ENCODE data around the gene LSMEM2. TPM values are rescaled to one million over a fixed set of nuclear protein-coding genes. Genes with fewer than 3 reads are reported as not detected.
"Not testable (repeated sequence)": the region's sequence is repeated elsewhere in the genome, so short reads cannot be mapped to it uniquely, and the experiment has no call there.

Gene LSMEM2
- total and polyA plus RNA-seq, 2 donors = 0.11 TPM; not detected in 1

DNA sequence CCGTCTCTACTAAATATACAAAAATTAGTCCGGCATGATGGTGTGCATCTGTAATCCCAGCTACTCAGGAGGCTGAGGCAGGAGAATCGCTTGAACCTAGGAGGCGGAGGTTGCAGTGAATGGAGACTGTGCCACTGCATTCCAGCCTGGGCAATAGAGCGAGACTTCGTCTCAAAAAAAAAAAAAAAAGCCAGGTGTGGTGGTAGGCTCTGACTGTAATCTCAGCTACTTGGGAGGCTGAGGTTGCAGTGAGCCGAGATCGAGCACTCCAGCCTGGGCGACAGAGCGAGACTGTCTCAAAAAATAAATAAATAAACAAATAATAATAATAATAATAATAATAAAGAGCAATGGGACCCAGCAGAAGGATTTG lies 6.4 kb upstream of the LSMEM2 start:
- DNase-seq (ENCODE audit: low read depth in 6 of 9, low spot score in 9 of 9); H3K36me3 ChIP-seq (ENCODE audit: control insufficient read depth in 2 of 2, insufficient read depth in 2 of 2, low read length in 1 of 2); H3K27ac ChIP-seq (ENCODE audit: low read depth in 1 of 2, low read length in 1 of 2); H3K4me3 ChIP-seq (ENCODE audit: low read length in 2 of 2): not testable (repeated sequence)
- Histone ChIP-seq H3K9me3 (ENCODE audit: control insufficient read depth in 2 of 2, insufficient read depth in 1 of 2, low read length in 1 of 2) (peaks cover 0 to 23% of the 10 kb centered on the region in 2 donors), H3K27me3 (ENCODE audit: control insufficient read depth in 2 of 2, insufficient read depth in 1 of 2, low read length in 1 of 2) (peaks cover 47 to 85% of the 10 kb centered on the region in 2 donors), H3K4me1 (ENCODE audit: control insufficient read depth in 2 of 2, insufficient read depth in 2 of 2, low read length in 2 of 2) (peaks cover 0 to 20% of the 10 kb centered on the region in 2 donors)
- 82% methylated on average over 10 of the region's 10 CpGs for WGBS

GRCh38 chr3:50272911-50273688 lies 5.8 kb upstream of the LSMEM2 start:
- Histone ChIP-seq H3K9me3 (ENCODE audit: control insufficient read depth in 2 of 2, insufficient read depth in 1 of 2, low read length in 1 of 2) (peaks cover 0 to 23% of the 10 kb centered on the region in 2 donors), H3K4me1 (ENCODE audit: control insufficient read depth in 2 of 2, insufficient read depth in 2 of 2, low read length in 2 of 2) (peaks cover 0 to 20% of the 10 kb centered on the region in 2 donors), H3K36me3 (ENCODE audit: control insufficient read depth in 2 of 2, insufficient read depth in 2 of 2, low read length in 1 of 2) (no peaks in the 10 kb centered on the region), H3K27me3 (ENCODE audit: control insufficient read depth in 2 of 2, insufficient read depth in 1 of 2, low read length in 1 of 2) (peaks cover 50 to 85% of the 10 kb centered on the region in 2 donors), H3K4me3 (ENCODE audit: low read length in 2 of 2) (no peak overlapping the region), H3K27ac (ENCODE audit: low read depth in 1 of 2, low read length in 1 of 2) (no peak overlapping the region)
- 5% methylated on average over 61 of the region's 61 CpGs for WGBS
- DNase-seq (ENCODE audit: low read depth in 6 of 9, low spot score in 9 of 9) = peak in 7 of 9 donors; percentile 39 to 85 (median 73)

DNA sequence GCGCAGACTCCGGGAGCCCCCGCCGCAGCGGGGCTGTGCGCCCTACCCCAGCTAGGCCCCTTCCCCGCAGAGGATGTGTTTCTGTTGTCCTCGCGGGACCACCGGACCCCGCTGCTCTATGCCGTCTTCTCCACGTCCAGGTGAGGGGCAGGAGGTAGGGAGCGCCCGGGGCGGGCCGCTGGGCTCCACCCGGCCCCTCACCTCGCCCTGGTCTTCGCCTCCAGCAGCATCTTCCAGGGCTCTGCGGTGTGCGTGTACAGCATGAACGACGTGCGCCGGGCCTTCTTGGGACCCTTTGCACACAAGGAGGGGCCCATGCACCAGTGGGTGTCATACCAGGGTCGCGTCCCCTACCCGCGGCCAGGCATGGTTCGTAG lies 5.2 kb upstream of the LSMEM2 start:
- Histone ChIP-seq H3K27me3 (ENCODE audit: control insufficient read depth in 2 of 2, insufficient read depth in 1 of 2, low read length in 1 of 2) (peaks cover 50 to 85% of the 10 kb centered on the region in 2 donors), H3K4me3 (ENCODE audit: low read length in 2 of 2) (no peak overlapping the region), H3K9me3 (ENCODE audit: control insufficient read depth in 2 of 2, insufficient read depth in 1 of 2, low read length in 1 of 2) (peaks cover 0 to 23% of the 10 kb centered on the region in 2 donors), H3K36me3 (ENCODE audit: control insufficient read depth in 2 of 2, insufficient read depth in 2 of 2, low read length in 1 of 2) (no peaks in the 10 kb centered on the region), H3K4me1 (ENCODE audit: control insufficient read depth in 2 of 2, insufficient read depth in 2 of 2, low read length in 2 of 2) (peaks cover 0 to 20% of the 10 kb centered on the region in 2 donors), H3K27ac (ENCODE audit: low read depth in 1 of 2, low read length in 1 of 2) (no peak overlapping the region)
- WGBS = 40% methylated on average over 31 of the region's 31 CpGs
- no peak for DNase-seq (ENCODE audit: low read depth in 6 of 9, low spot score in 9 of 9)

- Histone ChIP-seq H3K4me1 (ENCODE audit: control insufficient read depth in 2 of 2, insufficient read depth in 2 of 2, low read length in 2 of 2) (peaks cover 0 to 20% of the 10 kb centered on the region in 2 donors), H3K36me3 (ENCODE audit: control insufficient read depth in 2 of 2, insufficient read depth in 2 of 2, low read length in 1 of 2) (no peaks in the 10 kb centered on the region), H3K9me3 (ENCODE audit: control insufficient read depth in 2 of 2, insufficient read depth in 1 of 2, low read length in 1 of 2) (peaks cover 0 to 23% of the 10 kb centered on the region in 2 donors), H3K4me3 (ENCODE audit: low read length in 2 of 2) (no peak overlapping the region), H3K27ac (ENCODE audit: low read depth in 1 of 2, low read length in 1 of 2) (no peak overlapping the region), H3K27me3 (ENCODE audit: control insufficient read depth in 2 of 2, insufficient read depth in 1 of 2, low read length in 1 of 2) (peaks cover 48 to 85% of the 10 kb centered on the region in 2 donors)
- DNase-seq (ENCODE audit: low read depth in 6 of 9, low spot score in 9 of 9) = peak in 2 of 9 donors; percentile 62 to 67
- 11% methylated on average over 26 of the region's 26 CpGs for WGBS
Measured at GRCh38 chr3:50274371-50275104, 4.3 kb upstream of the LSMEM2 start.

DNA sequence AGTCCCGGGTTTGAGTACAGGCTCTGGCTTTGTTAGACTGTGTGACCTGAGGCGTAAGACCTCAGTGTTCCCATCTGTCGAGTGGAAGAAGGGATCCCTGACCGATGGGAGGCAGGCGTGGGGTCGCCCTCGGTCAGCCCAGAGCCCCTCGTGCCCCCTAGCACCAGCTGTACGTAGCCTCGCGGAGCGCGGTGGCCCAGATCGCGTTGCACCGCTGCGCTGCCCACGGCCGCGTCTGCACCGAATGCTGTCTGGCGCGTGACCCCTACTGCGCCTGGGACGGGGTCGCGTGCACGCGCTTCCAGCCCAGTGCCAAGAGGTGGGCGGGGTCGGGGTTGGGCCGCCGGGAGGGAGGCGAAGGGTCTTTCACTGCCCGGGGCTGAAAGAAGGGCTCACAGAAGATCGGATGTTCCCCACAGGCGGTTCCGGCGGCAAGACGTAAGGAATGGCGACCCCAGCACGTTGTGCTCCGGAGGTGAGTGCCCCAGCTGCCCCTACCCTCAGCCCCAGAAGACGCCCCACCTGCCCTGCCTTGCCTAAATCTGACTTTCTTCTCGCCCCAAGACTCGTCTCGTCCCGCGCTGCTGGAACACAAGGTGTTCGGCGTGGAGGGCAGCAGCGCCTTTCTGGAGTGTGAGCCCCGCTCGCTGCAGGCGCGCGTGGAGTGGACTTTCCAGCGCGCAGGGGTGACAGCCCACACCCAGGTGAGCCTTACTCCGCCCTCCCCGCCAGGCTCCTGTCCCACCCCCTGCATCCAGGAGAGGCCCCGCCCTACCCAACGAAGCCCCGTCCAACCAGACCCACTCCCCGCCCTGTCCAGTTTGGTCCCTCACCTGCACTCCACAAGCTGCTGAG lies 3.5 kb upstream of the LSMEM2 start:
- Histone ChIP-seq H3K27ac (ENCODE audit: low read depth in 1 of 2, low read length in 1 of 2) (no peak overlapping the region), H3K27me3 (ENCODE audit: control insufficient read depth in 2 of 2, insufficient read depth in 1 of 2, low read length in 1 of 2) (peaks cover 48 to 77% of the 10 kb centered on the region in 2 donors), H3K4me1 (ENCODE audit: control insufficient read depth in 2 of 2, insufficient read depth in 2 of 2, low read length in 2 of 2) (peaks cover 0 to 20% of the 10 kb centered on the region in 2 donors), H3K9me3 (ENCODE audit: control insufficient read depth in 2 of 2, insufficient read depth in 1 of 2, low read length in 1 of 2) (peaks cover 0 to 23% of the 10 kb centered on the region in 2 donors), H3K4me3 (ENCODE audit: low read length in 2 of 2) (no peak overlapping the region), H3K36me3 (ENCODE audit: control insufficient read depth in 2 of 2, insufficient read depth in 2 of 2, low read length in 1 of 2) (no peaks in the 10 kb centered on the region)
- DNase-seq (ENCODE audit: low read depth in 6 of 9, low spot score in 9 of 9) = no peak
- 8% methylated on average over 65 of the region's 65 CpGs for WGBS

DNA sequence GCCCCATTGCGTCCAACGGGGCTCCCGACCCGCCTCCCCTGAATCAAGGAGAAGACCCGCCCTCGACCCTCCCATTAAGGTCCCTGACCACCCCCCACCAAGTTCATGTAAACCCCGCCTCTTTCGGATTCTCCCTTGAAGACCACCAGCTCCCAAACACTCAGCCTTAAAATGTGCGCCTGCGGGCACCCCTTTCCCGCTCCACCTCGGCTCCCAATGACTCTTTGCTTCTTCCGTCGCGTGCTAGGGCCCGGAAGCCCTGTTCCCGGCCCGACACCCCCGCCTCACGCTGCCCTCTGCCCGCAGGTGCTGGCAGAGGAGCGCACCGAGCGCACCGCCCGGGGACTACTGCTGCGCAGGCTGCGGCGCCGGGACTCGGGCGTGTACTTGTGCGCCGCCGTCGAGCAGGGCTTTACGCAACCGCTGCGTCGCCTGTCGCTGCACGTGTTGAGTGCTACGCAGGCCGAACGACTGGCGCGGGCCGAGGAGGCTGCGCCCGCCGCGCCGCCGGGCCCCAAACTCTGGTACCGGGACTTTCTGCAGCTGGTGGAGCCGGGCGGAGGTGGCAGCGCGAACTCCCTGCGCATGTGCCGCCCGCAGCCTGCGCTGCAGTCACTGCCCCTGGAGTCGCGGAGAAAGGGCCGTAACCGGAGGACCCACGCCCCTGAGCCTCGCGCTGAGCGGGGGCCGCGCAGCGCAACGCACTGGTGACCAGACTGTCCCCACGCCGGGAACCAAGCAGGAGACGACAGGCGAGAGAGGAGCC lies 2.7 kb upstream of the LSMEM2 start:
- no peaks in the 10 kb centered on the region for H3K36me3 ChIP-seq (ENCODE audit: control insufficient read depth in 2 of 2, insufficient read depth in 2 of 2, low read length in 1 of 2)
- peak in 2 of 9 donors; percentile 26 to 45 for DNase-seq (ENCODE audit: low read depth in 6 of 9, low spot score in 9 of 9)
- H3K4me3 ChIP-seq (ENCODE audit: low read length in 2 of 2) = peak overlapping the region in 1 of 2 donors; percentile 14
- peaks cover 0 to 23% of the 10 kb centered on the region in 2 donors for H3K9me3 ChIP-seq (ENCODE audit: control insufficient read depth in 2 of 2, insufficient read depth in 1 of 2, low read length in 1 of 2)
- H3K27me3 ChIP-seq (ENCODE audit: control insufficient read depth in 2 of 2, insufficient read depth in 1 of 2, low read length in 1 of 2) = peaks cover 48 to 75% of the 10 kb centered on the region in 2 donors
- H3K27ac ChIP-seq (ENCODE audit: low read depth in 1 of 2, low read length in 1 of 2) = no peak overlapping the region
- 13% methylated on average over 79 of the region's 79 CpGs for WGBS
- peaks cover 0 to 20% of the 10 kb centered on the region in 2 donors for H3K4me1 ChIP-seq (ENCODE audit: control insufficient read depth in 2 of 2, insufficient read depth in 2 of 2, low read length in 2 of 2)

- 73% methylated on average over 17 of the region's 17 CpGs for WGBS
- no peak overlapping the region for H3K4me3 ChIP-seq (ENCODE audit: low read length in 2 of 2)
- peaks cover 0 to 23% of the 10 kb centered on the region in 2 donors for H3K9me3 ChIP-seq (ENCODE audit: control insufficient read depth in 2 of 2, insufficient read depth in 1 of 2, low read length in 1 of 2)
- no peak overlapping the region for H3K27ac ChIP-seq (ENCODE audit: low read depth in 1 of 2, low read length in 1 of 2)
- no peaks in the 10 kb centered on the region for H3K36me3 ChIP-seq (ENCODE audit: control insufficient read depth in 2 of 2, insufficient read depth in 2 of 2, low read length in 1 of 2)
- peaks cover 0 to 20% of the 10 kb centered on the region in 2 donors for H3K4me1 ChIP-seq (ENCODE audit: control insufficient read depth in 2 of 2, insufficient read depth in 2 of 2, low read length in 2 of 2)
- peaks cover 48 to 74% of the 10 kb centered on the region in 2 donors for H3K27me3 ChIP-seq (ENCODE audit: control insufficient read depth in 2 of 2, insufficient read depth in 1 of 2, low read length in 1 of 2)
- no peak for DNase-seq (ENCODE audit: low read depth in 6 of 9, low spot score in 9 of 9)
Measured at GRCh38 chr3:50276762-50277101, 2.2 kb upstream of the LSMEM2 start.

DNA sequence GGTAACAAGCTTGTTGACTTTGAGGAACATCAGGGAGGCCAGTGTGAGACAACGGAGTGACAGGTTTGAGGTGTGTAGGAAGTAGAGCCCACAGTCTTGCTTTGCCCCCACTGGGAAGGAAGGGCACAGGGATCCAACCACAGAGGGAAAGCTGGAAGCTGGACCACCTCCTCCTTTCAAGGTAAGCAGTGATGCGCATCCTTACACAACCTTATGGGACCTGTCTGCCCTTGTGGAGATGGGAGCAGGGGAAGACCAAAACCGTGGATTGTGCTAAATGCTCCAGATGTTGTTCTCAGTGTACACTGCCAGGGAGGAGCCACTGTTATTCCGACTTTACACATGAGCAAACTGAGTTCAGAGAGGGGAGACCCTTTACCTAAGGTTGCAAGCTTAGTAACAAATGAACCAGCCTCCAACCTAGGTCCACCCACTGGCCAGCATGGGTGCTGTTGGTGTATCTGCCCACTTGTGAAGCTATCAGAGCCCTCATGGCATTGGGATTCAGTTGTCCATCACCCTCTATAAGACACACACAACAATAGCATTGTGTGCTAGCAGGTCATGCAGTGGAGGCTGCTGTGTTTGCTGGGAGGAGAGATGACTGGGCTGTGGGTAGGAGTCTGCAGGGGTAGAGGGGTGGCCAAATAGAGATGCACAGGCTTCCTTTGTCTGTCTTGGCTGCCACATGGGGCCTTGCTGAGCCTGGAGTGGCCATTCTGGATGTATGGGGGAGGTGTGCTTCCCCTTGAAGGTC lies 586 bp upstream of the LSMEM2 start:
- DNase-seq (ENCODE audit: low read depth in 6 of 9, low spot score in 9 of 9) = no peak
- Histone ChIP-seq H3K9me3 (ENCODE audit: control insufficient read depth in 2 of 2, insufficient read depth in 1 of 2, low read length in 1 of 2) (peaks cover 0 to 19% of the 10 kb centered on the region in 2 donors), H3K36me3 (ENCODE audit: control insufficient read depth in 2 of 2, insufficient read depth in 2 of 2, low read length in 1 of 2) (no peaks in the 10 kb centered on the region), H3K4me3 (ENCODE audit: low read length in 2 of 2) (no peak overlapping the region), H3K27me3 (ENCODE audit: control insufficient read depth in 2 of 2, insufficient read depth in 1 of 2, low read length in 1 of 2) (peaks cover 45 to 63% of the 10 kb centered on the region in 2 donors), H3K4me1 (ENCODE audit: control insufficient read depth in 2 of 2, insufficient read depth in 2 of 2, low read length in 2 of 2) (peaks cover 0 to 14% of the 10 kb centered on the region in 2 donors), H3K27ac (ENCODE audit: low read depth in 1 of 2, low read length in 1 of 2) (no peak overlapping the region)
- 95% methylated on average over 4 of the region's 4 CpGs for WGBS

Measured in thymus (tissue), 11 donors.